HG03025 (cell line): ENCODE measurements around the gene B4GALT5.
"Not testable (repeated sequence)": the region's sequence is repeated elsewhere in the genome, so short reads cannot be mapped to it uniquely, and the experiment has no call there.

ENCODE experiments used
- ATAC-seq: cut with Tn5 transposase; IDR thresholded peaks from one replicate; pipeline ENCODE4 v1.9.1; 2021; ENCODE audit warnings: mild to moderate bottlenecking, moderate library complexity; ENCODE audit not compliant: unreplicated experiment, low FRiP score

The B4GALT5 gene

DNA sequence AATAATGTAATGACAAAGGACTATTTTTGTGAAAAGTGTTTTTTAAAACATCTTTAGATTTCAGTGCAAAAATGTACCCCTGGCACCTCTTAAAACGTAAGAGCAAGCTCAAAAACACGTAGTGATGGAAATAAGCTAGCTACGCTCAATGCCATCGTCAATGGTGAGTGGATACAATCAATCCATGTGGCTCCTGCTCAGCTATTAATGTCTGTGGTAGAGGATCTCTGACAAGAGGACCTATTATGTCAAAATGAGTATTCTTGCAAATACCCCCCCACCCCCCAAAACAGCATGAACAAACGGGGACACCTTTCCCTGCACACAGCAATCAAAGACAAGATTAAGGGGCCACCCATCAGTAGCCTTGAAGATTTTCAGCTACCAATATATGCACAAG, 80.7 kb downstream of the B4GALT5 start:
- ATAC-seq: no peak

DNA sequence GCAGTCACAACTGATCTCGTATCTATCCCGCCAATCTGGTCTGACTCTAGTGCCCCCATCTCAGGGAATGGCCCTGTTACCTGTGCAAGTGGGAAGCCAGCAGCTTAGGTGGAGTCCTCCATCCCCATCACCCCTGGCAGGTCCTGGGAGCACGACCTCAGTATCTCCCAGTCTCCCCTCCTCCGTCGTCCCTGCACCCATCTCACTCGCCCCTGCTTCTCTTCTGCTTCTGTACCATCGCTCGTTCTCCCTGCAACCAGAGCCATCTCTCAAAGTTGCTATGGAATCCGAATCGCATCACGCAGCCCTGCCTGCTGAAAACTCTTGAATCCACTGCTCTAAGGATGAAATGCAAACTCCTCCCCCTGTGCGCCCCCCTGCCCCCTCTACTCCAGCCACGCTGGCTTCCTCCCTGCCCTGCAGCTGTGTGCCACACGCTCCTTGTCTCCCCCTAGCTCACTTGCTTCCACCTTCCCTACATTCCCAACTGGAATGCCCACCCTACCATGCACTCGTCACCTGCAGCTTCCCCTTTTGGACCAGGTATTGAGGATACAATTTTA, 81.7 kb downstream of the B4GALT5 start:
- ATAC-seq: no peak

DNA sequence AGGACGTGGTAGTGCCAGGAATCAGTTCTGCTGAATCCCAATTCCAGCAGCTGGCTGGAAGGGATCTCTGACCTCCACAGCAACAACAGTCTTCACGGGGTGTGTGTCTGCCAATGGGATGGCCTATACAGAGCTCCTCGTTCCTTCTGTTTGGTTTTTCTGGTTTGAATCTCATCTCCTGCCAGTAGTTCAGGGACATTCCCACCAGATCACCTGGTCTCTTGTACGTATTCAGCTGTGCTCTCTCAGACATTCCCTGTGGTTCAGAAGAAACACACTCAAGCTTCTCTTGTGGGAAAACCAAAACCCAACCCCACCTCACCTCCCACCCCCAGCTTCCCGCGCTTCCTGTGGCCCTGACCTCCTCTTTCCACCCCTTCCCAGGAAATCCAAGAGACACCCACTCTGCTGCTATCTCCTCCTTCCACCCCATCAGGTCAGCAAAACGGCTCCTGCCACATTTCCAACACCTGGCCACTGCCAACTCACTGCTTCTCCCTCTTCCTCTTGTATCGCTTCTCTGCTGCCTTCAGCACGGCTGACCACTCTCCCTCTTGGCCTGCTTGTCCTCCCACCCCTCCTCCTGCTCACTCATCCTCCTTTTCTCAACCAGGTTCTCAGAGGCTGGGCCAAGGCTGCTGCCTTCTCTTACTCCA, 82.5 kb downstream of the B4GALT5 start:
- ATAC-seq: no peak

DNA sequence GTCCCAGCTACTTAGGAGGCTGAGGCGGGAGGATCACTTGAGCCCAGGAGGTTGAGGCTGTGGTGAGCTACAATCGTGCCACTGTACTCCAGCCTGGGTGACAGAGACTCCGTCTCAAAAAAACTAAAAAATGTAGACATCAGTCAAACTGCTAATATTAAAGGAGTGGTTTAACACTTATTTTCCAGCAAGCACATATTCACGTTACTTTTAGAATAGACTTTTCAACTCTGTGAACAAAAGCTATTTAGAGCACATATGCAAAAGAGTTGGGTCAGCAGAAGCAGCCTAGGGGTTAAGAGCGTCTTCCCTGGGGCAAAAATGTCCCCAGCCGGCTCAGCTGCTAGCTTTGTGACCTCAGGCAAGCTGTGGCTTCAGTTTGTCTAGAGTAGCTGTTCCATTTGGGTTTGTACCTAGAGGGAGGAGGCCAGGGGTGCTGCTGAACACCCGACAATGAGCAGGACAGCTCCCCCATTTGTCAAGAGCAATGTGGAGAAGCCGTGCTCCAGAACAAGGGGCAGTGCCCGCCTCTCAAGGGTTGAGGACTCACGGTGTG, 83.2 kb downstream of the B4GALT5 start:
- ATAC-seq: no peak

DNA sequence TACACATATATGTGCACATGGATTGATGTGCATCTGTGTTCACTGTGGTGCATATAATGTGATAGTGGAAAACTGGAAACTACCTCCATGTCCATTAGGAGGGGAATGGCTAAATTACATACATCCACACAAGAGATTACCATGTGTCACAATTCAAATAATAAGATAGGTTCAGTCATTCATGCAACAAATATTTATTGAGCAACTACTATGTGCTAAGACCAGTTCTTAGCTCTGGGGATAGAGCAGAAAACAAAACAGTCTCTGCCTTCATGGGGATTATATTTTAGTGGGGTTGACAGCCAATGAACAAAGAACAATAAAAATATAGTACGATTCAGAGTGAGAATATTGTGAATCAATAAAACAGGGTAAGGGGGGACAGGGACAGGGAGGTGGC, 84.1 kb downstream of the B4GALT5 start:
- ATAC-seq: no peak

DNA sequence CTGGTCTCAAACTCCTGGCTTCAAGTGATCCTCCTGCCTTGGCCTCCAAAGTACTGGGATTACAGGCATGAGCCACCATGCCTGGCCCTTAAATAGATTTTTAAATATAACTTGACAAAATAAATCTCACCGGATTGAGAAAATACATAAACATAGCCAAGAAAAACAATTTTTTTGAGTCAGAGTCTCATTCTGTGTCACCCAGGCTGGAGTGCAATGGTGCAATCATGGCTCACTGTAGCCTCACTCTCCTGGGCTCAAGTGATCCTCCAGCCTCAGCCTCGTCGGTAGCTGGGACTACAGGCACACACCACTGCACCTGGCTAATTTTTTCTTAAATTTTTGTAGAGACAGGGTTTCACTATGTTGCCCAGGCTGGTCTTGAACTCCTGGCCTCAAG, 85.4 kb downstream of the B4GALT5 start:
- ATAC-seq: not testable (repeated sequence)

DNA sequence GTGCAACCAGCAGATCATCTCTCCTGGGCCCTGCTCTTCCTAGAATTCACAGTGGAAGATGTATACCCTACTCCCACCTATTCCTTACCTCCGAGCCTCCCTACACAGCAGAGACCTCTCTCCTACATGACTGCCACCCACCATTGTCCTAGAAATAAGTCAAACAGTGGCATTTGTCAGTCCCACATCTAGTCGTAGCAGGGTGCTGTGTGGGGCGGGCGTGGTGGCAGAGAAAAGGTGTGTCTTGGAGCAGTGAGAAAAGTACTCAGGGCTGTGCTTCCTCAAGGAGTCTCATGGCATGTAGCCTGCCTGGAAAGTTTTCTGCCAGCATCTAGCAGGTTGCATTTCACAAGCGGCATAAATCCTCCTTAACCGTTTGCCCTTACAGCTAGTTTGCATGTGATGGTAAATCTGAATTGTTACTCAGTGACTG, 86.3 kb downstream of the B4GALT5 start:
- no peak for ATAC-seq

DNA sequence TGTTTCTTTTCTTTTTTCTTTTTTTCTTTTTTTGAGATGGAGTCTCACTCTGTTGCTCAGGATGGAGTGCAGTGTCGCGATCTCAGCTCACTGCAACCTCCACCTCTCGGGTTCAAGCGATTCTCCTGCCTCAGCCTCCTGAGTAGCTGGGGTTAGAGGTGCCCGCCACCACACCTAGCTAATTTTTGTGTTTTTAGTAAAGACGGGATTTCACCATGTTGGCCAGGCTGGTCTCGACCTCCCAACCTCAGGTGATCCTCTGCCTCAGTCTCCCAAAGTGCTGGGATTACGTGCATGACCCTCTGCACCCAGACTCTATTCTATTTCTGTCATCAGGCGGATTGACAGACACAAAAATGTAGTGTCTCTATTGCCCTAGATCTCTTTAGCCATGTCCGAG, 88.7 kb downstream of the B4GALT5 start:
- not testable (repeated sequence) for ATAC-seq

DNA sequence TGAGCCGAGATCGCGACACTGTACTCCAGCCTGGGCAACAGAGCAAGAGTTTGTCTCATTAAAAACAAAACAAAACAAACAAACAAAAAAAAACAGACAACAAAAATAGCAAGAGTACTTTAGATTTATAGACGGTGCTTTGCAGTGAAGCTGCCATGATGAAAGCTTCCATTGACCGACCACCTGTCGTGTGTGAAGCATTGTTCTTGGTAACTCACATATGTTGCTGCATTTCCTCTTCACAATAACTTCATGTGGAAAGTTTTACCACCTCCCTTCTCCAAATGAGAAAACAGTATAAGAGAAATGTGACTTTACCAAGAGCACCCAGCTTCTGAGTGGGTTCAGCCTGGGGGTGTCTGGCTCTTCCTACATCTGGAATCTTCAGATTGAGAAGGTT, 89.4 kb downstream of the B4GALT5 start:
- ATAC-seq: no peak

DNA sequence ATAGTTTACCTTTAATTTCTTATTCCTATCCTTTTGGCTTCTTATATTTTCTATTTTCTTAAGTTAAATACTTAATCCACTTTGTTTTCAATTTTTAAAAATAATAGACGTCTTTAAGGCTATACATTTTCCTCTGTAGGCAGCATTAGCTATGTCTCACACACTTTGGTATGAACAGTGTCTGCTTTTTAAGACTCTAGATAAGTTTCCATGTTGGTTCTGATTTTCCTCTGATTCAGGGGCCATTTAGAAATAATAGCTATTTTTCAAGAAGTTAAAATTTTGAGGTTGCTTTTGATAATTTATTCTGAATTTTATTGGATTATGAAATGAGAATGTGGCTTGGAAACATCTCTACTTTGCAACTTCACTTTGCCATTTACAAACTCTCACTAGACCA, 91.4 kb downstream of the B4GALT5 start:
- ATAC-seq: no peak

DNA sequence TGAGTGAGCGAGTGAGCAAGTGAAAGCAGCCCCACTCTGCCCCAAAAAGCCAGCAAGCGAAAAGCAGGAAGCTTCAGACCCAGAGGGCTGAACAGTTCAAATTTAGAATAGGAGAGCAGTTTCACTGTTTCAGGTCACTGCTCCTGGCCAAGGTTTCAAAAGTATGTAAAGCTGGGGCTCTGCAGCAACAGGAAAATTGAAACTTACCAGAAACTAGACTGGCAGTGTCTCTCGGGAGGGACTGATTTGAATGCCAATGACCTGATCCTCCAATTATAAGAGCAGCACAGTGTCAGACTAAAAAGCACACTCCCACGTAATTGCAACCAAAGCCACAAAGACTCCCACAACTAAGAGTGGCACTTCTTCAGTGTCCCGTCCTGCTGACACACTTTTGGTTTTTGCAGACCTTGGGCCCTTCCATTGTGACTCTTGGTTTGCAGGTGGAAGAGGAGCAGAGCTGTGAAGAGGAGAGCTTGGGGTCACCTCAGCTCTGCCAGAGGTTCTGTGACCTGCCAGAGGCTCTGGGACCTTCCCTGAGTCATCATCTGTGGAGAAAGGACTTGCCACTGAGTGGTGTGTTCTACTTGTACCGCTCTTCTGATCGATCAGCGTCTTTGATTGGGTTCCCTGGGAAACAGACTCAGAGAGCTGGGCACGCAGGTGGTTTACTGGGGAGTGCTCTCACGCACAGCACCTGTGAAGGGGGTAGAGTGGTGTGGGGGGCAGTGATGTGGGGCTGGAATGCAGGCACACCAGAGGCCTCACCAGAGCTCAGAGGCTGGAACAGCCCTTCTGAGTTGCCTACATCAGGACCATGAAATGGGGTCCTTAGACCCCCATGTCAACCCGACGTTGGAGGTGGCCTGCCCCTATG, 93.1 kb downstream of the B4GALT5 start:
- peak; percentile 69 for ATAC-seq

DNA sequence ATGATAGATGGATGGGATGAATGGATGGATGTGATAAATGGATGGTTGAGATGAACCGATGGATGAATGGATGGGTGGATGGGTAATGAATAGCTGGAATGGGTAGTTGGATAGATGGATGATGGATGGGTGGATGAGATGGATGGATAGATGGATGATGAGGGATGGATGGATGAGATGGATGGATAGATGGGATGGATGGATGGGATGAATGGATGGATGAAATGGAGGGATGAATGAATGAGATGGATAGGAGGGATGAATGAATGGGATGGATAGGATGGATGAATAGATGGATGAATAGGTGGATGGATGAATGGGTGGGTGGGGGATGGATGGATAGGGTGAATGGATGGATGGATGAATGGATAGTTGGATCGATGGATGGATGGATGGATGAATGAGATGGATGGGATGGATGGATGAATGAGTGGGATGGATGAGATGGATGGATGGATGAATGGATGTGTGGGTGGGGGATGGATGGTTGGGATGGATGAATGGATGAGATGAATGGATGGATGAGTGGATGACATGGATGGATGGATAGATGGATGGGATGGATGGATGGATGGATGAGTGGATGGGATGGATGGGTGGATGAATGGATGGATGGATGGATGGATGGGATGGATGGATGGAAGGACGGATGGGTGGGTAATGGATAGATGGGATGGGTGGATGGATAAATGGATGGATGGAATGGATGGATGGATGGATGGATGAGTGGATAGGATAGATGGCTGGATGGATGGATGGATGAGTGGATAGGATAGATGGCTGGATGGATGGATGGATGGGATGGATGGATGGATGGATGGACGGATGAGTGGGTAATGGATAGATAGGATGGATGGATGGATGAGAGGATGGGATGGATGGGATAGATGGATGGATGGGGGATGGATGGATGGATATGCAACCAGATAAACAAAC, 94.3 kb downstream of the B4GALT5 start:
- no peak for ATAC-seq

DNA sequence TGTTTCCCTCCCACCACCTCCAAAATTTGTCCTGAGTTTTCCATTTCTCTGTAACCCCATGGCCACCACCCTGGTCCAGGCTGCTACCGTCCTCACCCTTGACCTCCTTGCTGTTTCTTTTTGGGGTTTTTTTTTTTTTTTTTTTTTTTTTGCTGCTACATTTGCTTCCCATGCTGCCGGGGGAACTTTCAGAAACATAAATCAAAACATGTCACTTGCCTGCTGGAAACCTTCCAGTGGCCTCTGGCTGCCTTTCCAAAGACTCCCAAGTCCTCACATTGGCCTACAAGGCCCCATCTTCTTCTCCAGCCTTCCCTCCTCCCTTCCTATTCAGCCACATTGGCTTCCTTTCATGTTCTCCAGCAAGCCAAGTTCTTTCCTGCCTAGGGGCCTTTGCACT, 95.4 kb downstream of the B4GALT5 start:
- no peak for ATAC-seq

DNA sequence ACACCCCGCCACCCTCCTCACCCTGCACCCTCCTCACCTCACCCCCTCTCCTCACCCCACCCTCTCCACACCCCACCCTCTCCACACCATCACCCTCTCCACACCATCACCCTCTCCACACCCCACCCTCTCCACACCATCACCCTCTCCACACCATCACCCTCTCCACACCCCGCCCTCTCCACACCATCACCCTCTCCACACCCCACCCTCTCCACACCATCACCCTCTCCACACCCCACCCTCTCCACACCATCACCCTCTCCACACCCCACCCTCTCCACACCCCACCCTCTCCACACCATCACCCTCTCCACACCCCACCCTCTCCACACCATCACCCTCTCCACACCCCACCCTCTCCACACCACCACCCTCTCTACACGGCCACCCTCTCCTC, 96.3 kb downstream of the B4GALT5 start:
- not testable (repeated sequence) for ATAC-seq

DNA sequence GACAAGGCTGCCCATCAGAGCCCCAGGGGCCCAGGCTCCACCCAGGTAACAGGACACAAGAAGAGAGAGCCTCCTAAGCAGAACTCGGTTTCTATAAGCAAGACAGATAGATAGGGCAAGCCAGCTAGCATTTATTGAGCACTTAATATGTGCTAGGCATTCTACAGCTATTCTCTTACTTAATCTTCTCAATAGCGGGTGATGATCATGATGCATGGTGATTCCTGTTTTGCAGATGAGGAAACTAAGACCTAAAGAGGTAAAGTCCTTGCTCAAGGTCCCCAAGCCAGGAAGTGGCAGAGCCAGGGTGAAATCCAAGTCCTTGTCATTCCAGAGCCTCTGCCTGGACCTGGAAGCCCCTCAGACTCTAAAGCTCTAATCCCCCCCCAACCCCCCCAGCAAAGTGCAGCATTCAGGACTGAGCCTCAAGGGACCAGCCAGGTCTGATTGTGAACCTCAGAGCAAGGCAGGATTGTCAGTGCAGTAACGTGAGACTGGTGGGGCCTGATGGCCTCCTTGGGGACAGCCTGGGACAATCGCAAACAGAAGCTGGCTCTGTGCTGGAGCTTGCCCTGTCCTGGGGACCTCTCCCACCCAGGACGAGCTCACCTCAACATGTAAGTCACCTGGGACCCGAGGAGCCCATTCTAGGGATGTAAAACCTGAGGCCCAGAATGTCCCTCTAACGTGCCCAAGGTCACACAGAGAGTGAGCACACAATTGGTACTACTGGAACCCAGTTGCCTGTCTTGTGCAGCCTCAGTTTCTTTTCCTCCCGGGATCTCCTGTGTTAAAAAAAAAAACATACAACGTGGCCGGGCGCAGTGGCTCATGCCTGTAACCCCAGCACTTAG, 97.3 kb downstream of the B4GALT5 start:
- no peak for ATAC-seq

DNA sequence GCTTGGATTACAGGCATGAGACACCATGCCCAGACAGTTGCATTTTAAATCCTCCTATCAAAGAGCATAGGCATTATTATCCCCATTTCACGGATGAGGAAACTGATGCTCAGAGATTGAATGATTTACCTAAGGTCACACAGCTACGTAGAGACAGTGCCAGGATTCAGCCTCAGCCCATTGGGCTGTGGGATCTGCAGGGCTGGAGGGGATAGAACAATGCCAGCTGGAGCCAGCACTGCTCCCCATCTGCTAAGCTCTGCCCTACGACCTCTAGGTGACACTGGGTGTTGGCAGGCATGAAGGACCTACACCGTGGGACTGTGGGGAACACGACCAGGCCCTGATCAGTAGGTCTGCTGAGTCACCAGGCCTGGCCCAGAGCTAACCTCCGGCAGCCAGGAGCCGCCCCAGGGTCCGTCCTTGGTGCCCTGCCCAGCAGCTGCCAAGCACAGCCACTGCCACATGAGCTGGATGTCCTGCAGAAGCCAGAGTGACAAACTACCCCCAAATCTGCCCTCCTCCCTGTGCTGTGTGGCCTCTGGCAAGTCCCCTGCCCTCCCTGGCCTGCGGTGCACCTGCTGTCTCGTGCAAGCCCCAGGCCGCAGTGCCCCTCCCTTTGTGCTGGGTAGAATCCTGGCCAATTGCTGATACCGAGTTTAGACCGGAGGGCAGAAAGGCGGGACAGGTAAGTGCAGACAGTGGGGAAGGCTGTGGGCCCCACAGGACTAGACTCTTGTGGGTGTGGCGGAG, 98.1 kb downstream of the B4GALT5 start:
- ATAC-seq: no peak

DNA sequence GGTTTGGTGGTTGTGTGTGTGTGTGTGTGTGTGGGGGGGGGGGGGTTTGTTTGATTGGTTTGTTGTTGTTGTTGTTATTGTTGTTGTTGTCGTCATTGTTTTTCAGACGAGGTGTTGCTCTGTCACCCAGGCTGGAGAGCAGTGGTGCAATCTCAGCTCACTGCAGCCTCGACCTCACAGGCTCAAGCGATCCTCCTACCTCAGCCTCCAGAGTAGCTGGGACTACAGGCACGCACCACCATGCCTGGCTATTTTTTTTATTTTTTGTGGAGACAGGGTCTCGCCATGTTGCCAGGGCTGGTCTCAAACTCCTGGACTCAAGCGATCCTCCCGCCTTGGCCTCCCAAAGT, 98.7 kb downstream of the B4GALT5 start:
- not testable (repeated sequence) for ATAC-seq

DNA sequence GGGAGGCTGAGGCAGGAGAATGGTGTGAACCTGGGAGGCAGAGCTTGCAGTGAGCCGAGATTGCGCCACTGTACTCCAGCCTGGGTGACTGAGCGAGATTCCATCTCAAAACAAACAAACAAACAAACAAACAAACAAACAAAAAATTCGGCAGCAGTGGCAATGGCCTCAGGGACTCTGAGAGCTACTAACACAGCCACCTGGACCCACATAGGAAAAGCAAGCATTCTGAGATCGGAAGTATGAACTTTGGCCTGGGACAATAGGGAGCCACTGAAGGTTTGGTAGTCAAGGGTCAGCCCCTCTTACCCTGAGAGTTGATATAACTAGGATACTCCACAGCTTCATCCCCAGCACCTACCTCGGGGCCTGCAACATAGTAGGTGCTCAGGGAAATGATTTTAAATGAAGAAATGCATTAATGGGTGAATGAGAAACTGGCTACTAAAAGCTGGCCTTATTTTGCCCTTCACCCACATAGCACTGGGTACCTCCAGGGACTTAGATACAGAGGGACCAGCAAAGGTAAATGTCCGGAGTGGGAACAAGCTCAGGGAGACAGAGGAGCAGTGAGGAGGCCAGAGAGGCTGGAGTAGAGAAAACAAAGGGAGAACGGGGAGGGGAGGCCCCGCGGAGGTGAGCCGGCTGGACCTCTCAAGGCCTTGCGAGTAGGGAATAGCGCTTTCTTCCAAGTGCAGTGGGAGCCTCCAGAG, 99.2 kb downstream of the B4GALT5 start:
- no peak for ATAC-seq
